GM10248 (cell line): ENCODE measurements around the gene EPHA6.

Experiments
- CTCF ChIA-PET: fragments of 300-600 bp; sonication (Branson Sonifier 250); formaldehyde crosslinking; extraction: SDS; loops from one replicate; lab custom pipeline; 2021; ENCODE audit warnings: antibody characterized with exemption; lab: Yijun Ruan, JAX
- POLR2A ChIA-PET: fragments of 350-650 bp; sonication (Branson Sonifier 250); formaldehyde crosslinking; extraction: SDS; loops from one replicate; lab custom pipeline; 2020; ENCODE audit warnings: antibody characterized with exemption; lab: Yijun Ruan, JAX
- DNase-seq: peaks from one replicate; pipeline ENCODE4 v3.0.0; 2012; ENCODE audit errors: extremely low spot score
- TF ChIP-seq, protein P1 (sequence below): IDR thresholded peaks from 2 replicates; pipeline ENCODE4 v1.5.1; 2012; ENCODE audit warnings: mild to moderate bottlenecking, low read depth; ENCODE audit errors: extremely low read depth, missing control alignments, control extremely low read depth

EPHA6 gene

DNA sequence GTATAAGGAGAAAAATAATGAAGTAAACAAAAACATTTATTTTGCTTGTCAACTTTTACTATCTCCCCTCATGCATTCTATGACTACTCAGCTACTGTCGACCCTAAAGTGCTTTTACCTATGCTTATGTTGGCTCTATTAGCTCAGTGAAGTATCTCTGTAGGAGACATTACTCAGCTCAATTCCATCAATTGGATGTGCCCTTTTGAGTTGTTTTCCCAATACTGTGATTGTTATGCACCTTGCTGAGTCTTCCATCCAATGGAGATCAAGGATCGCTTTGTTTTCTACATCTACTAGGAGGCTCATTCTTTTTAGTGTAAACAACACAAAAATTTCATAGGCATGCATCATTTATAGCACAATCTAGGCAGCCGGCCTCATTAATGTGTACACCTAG lies 546.4 kb downstream of the EPHA6 start:
- CTCF ChIA-PET: interaction anchor here (1.0 to 1.1 kb wide), 2 partner anchors 18 to 21 kb away, joined by 3 read pairs; no protein-coding TSS in a partner anchor
- TF ChIP-seq, protein P1, sequence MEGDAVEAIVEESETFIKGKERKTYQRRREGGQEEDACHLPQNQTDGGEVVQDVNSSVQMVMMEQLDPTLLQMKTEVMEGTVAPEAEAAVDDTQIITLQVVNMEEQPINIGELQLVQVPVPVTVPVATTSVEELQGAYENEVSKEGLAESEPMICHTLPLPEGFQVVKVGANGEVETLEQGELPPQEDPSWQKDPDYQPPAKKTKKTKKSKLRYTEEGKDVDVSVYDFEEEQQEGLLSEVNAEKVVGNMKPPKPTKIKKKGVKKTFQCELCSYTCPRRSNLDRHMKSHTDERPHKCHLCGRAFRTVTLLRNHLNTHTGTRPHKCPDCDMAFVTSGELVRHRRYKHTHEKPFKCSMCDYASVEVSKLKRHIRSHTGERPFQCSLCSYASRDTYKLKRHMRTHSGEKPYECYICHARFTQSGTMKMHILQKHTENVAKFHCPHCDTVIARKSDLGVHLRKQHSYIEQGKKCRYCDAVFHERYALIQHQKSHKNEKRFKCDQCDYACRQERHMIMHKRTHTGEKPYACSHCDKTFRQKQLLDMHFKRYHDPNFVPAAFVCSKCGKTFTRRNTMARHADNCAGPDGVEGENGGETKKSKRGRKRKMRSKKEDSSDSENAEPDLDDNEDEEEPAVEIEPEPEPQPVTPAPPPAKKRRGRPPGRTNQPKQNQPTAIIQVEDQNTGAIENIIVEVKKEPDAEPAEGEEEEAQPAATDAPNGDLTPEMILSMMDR: no peak
- POLR2A ChIA-PET: no interaction called here
- DNase-seq: no peak

DNA sequence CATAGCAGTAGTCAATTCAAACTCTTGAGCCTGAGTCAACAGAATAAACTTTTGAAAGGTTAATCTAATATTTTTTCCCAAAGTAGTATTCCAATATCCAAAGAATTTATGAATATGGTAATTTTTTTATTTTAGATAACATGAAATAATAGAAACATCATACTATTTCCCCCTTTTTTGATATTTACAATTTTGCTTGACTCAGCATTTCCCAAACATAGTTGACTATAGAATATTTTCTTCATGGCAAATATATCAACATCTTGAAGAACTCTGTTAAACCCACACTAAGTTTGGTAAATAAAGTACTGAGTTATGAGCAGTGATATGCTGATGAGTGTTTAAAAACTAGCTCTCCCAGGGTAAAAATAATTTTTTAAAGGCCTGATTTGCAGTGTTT lies 570.2 kb downstream of the EPHA6 start:
- no peak for DNase-seq
- ChIA-PET CTCF (no interaction called here), POLR2A (no interaction called here)
- TF ChIP-seq, protein P1: no peak

DNA sequence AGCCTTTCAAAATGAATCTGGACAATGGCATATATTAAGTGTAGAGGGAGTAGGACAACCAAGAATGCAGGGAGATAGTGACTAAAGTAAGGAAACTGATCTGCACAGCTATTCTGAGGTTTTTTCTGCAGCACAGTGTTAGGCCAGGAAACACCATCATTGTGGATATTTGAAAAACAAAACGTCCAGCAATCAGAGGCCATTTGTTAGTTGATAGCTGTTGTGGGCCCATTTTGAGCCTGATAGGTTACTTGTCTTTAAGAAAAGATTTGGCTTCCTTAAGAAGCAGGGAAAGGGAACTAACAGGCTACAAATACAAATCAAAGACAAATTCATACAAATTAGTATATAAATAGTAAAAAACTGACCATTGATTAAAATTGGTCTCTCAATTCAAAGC lies 574.4 kb downstream of the EPHA6 start:
- TF ChIP-seq, protein P1: no peak
- no peak for DNase-seq
- POLR2A ChIA-PET: no interaction called here
- CTCF ChIA-PET: no interaction called here

DNA sequence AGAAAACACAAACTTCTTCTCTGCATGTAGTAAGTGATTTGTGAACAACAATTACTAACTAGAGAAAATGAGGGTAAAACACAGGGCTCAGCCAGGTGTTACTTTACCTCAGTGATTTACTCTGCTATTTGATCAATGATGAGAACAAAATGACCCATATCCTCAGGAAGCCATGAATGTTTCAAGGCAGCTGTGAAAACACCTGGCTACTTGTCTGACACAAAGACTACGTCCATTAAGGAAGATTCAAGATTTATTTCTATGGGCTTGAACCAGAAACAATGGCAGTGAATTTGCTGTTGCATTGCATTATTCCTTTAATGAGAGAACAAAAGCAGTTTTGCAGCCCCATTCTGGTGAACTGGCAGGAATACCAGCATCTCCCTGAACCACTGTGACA lies 575.5 kb downstream of the EPHA6 start:
- ChIA-PET POLR2A (no interaction called here), CTCF (interaction anchor here (0.7 kb wide), 1 partner anchor 10 kb away, joined by 3 read pairs; no protein-coding TSS in a partner anchor)
- TF ChIP-seq, protein P1: no peak
- no peak for DNase-seq

DNA sequence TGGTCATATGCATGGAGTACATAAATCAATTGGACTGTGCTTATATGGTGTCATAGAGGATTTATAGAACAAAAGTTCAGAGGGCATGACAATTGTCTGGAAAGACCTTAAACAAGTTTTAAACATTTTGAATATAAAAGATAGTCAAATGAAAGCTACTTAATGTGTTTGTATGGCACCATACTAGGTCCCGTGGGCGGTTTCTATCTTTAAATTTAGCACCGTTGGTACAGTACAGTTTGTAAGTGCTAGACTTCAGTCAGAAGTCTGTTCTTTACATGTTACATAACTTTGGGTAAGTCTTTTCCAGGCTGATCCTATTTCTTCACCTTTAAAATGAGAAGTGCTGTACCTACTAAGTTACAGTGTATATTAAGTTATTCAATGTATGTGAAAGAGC lies 576.8 kb downstream of the EPHA6 start:
- POLR2A ChIA-PET: no interaction called here
- TF ChIP-seq, protein P1: no peak
- CTCF ChIA-PET: no interaction called here

DNA sequence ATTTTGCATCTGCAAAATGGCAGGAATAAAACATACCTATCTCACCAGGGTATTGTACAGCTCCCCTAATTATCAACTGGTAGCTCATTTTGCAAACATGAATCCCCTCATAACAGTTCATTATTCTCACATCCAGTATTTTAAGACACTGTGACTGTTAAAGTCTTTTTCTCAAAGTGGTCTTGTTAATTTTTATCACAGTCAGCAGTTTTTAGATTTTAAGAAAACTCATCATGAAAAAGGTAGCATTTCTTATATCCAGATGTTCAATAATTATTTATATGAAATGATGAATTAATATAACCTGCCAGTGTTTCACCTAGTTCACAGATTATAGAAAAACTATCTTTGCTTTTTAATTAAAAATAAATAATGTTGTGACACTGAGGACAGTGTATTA lies 595.2 kb downstream of the EPHA6 start:
- TF ChIP-seq, protein P1: no peak
- ChIA-PET POLR2A (no interaction called here), CTCF (interaction anchor here (0.9 kb wide), 1 partner anchor 29 kb away, joined by 3 read pairs; no protein-coding TSS in a partner anchor)
- no peak for DNase-seq

More for the DNA sequence above, 576.8 kb downstream of the EPHA6 start:
- DNase-seq: no peak
